HEK293T (cell line): Measurements from ENCODE around the gene RBP2.
"Not testable (repeated sequence)": the region's sequence is repeated elsewhere in the genome, so short reads cannot be mapped to it uniquely, and the experiment has no call there.

ENCODE experiments used
- CTCF ChIA-PET: fragments of 350-600 bp; formaldehyde crosslinking; extraction: SDS; loops from one replicate; lab custom pipeline; 2021; ENCODE audit warnings: antibody characterized with exemption, inconsistent platforms; lab: Yijun Ruan, JAX
- POLR2A ChIA-PET: fragments of 350-600 bp; formaldehyde crosslinking; extraction: SDS; loops from one replicate; lab custom pipeline; 2020; ENCODE audit warnings: antibody characterized with exemption, inconsistent platforms; lab: Yijun Ruan, JAX
- DNase-seq: peaks from one replicate; pipeline ENCODE4 v3.0.0; 2012; ENCODE audit warnings: mixed read lengths; ENCODE audit errors: extremely low spot score
- BHLHE40 ChIP-seq: fragments of 450-650 bp; IDR thresholded peaks from 2 replicates; pipeline ENCODE4 v1.6.1; 2016; ENCODE audit warnings: mild to moderate bottlenecking, moderate library complexity, borderline replicate concordance
- CTBP1 ChIP-seq: fragments of 450-650 bp; IDR thresholded peaks from 2 replicates; pipeline ENCODE4 v1.6.1; 2016; ENCODE audit warnings: borderline replicate concordance
- FOXK2 ChIP-seq: fragments of 450-650 bp; IDR thresholded peaks from 2 replicates; pipeline ENCODE4 v1.6.1; 2016; ENCODE audit warnings: mild to moderate bottlenecking
- FOXM1 ChIP-seq: fragments of 450-650 bp; IDR thresholded peaks from 2 replicates; pipeline ENCODE4 v1.6.1; 2017; ENCODE audit warnings: mild to moderate bottlenecking, borderline replicate concordance
- HDGF ChIP-seq: fragments of 450-650 bp; IDR thresholded peaks from 2 replicates; pipeline ENCODE4 v1.6.1; 2017; ENCODE audit warnings: antibody characterized with exemption, borderline replicate concordance
- L3MBTL2 ChIP-seq: fragments of 450-650 bp; conservative IDR thresholded peaks from 2 replicates; pipeline ENCODE4 v1.6.1; 2016; ENCODE audit warnings: mild to moderate bottlenecking
- LEF1 ChIP-seq: fragments of 450-650 bp; IDR thresholded peaks from 2 replicates; pipeline ENCODE4 v1.6.1; 2017; ENCODE audit warnings: mild to moderate bottlenecking, borderline replicate concordance
- NFRKB ChIP-seq: fragments of 450-650 bp; IDR thresholded peaks from 2 replicates; pipeline ENCODE4 v1.6.1; 2016; ENCODE audit warnings: mild to moderate bottlenecking, moderate library complexity
- PKNOX1 ChIP-seq: fragments of 450-650 bp; IDR thresholded peaks from 2 replicates; pipeline ENCODE4 v1.6.1; 2016
- SP1 ChIP-seq: fragments of 450-650 bp; IDR thresholded peaks from 2 replicates; pipeline ENCODE4 v1.6.1; 2017
- SUZ12 ChIP-seq: fragments of 450-650 bp; IDR thresholded peaks from 2 replicates; pipeline ENCODE4 v1.6.1; 2016; ENCODE audit warnings: mild to moderate bottlenecking
- TARDBP ChIP-seq: fragments of 450-650 bp; IDR thresholded peaks from 2 replicates; pipeline ENCODE4 v1.6.1; 2016
- ZNF384 ChIP-seq: fragments of 450-650 bp; IDR thresholded peaks from 2 replicates; pipeline ENCODE4 v1.6.1; 2016

The RBP2 gene

DNA sequence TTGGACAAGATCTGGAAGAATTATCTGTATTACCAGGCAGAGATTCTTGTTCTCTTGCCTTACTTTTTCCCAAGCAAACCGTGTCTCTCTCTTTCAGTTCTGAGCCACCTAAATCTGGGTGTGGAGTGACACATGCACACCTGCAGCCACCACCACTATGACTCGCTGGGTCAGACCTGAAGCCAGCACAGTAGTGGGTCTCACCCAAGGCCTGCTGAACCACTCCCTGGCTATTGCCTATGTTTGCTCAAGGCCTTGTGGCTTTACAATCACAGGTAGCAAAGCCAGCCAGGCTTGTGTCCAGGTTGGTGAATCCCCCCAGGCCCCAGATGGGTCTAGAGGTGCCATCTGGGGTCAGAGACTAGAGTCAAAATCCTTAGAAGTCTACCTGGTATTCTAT, 58.2 kb downstream of the RBP2 start:
- DNase-seq, result no peak
- ChIA-PET CTCF (no interaction called here), POLR2A (no interaction called here)
- TF ChIP-seq FOXM1, result no peak
- no peak for TF ChIP-seq LEF1
- TF ChIP-seq TARDBP, result no peak
- TF ChIP-seq PKNOX1, result no peak
- no peak for TF ChIP-seq SUZ12
- TF ChIP-seq CTBP1, result no peak
- no peak for TF ChIP-seq ZNF384
- TF ChIP-seq NFRKB, result no peak
- no peak for TF ChIP-seq BHLHE40
- TF ChIP-seq L3MBTL2, result no peak
- TF ChIP-seq HDGF, result no peak

DNA sequence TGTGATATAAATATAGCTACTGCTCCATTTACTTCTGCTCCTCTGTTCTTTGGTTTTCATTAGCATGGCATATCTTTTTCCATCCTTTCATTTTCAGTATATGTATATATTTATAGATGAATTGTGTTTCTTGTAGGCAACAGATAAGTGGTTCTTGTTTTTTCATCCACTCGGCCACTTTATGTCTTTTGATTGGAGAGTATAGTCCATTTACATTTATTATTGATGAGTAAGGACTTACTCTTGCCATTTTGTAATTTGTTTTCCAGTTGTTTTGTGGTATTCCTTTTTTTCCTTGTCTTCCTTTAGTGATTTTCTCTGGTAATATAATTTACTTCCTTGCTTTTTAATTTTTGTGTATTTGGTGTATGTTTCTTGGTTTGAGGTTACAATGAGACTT, 60.0 kb downstream of the RBP2 start:
- no peak for DNase-seq
- ChIA-PET POLR2A (interaction anchor here (0.6 kb wide), 1 partner anchor 95 kb away, joined by 3 read pairs; no protein-coding TSS in a partner anchor), CTCF (no interaction called here)
- TF ChIP-seq FOXM1 (no peak), BHLHE40 (no peak), SUZ12 (no peak)

GRCh38 chr3:139414608-139415224, 61.6 kb downstream of the RBP2 start:
- no peak for DNase-seq
- ChIA-PET POLR2A (no interaction called here), CTCF (no interaction called here)
- TF ChIP-seq HDGF, result no peak
- no peak for TF ChIP-seq FOXK2
- TF ChIP-seq SP1, result no peak
- TF ChIP-seq BHLHE40, result no peak
- no peak for TF ChIP-seq FOXM1
- TF ChIP-seq CTBP1, result no peak
- no peak for TF ChIP-seq TARDBP
- TF ChIP-seq SUZ12, result no peak

- DNase-seq, POLR2A ChIA-PET, CTCF ChIA-PET: not testable (repeated sequence)
Observed at GRCh38 chr3:139412891-139413290, 63.4 kb downstream of the RBP2 start.
